Urinary bladder (tissue), 4 donors: ENCODE results near the gene BIN1. TPM values are rescaled to one million over a fixed set of nuclear protein-coding genes. Genes with fewer than 3 reads are reported as not detected.

Experiments
- DNase-seq: peaks from one replicate; pipeline ENCODE4 v3.0.0-alpha.2; 2015; ENCODE audit errors: extremely low spot score
- H3K27ac ChIP-seq: one replicate; pipeline ENCODE4 v1.5.1; 2013; ENCODE audit warnings: low read depth, mild to moderate bottlenecking, moderate library complexity
- H3K36me3 ChIP-seq: one replicate; pipeline ENCODE4 v1.6.1; 2013; ENCODE audit warnings: mild to moderate bottlenecking, moderate library complexity; ENCODE audit not compliant: insufficient read depth
- H3K4me1 ChIP-seq: one replicate; pipeline ENCODE4 v1.6.1; 2013; ENCODE audit warnings: mild to moderate bottlenecking, moderate library complexity; ENCODE audit not compliant: insufficient read depth
- H3K4me3 ChIP-seq: one replicate; pipeline ENCODE4 v1.5.1; 2013; ENCODE audit warnings: low read depth, low read length
- WGBS: extraction: QIAGEN DNeasy Blood & Tissue Kit; methylation state at CpG from one replicate; pipeline ENCODE4 v1.1.7; 2013; 5-methylcytosine and 5-hydroxymethylcytosine counted together
- polyA plus RNA-seq: library from polyadenylated mRNA; stranded (reverse); fragments of 200-250 nt; gene quantifications from one replicate; pipeline ENCODE4 v1.2.3, GENCODE V29; 2013
- total RNA-seq: library from RNA; depleted of rRNA; stranded (reverse); fragments of >200 nt; gene quantifications from one replicate; pipeline ENCODE4 v1.2.3, GENCODE V29; 2014
- donor health status: healthy with polysubstance abuse.
- donor health status: healthy.

Gene BIN1
- total and polyA plus RNA-seq, 2 donors, result 72.9 to 149 TPM

DNA sequence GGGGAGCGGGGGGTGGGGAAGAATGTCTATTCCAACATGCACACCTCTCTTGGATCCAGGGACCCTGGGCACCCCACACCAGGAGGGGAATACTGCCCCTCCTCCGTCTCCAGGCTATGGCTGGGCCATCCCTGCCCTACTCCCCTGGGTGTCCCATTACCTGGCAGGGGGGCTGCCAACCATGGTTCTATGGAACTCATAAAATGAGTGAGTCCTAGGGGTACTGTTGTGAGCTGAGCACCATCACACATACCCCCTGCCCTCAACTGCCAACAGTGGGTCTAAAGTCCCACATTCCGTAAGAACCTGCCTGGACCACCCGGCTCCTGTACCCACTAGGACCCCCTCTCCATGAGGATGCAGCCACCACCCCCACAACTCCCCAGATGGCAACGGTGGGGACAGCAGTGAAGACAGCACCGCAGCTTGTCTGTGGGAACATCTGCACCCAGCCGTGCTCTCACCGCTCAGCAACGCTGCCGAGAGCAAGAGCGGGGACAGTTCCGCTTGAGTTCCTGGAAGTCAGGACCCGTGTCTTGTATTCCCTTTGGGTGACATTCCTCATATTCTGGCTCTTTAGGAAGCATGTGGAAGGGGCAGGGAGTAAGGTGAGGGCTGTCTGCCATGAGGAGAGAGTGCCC is 41.5 kb downstream of the BIN1 start:
- Histone ChIP-seq H3K36me3 (no peaks in the 10 kb centered on the region), H3K4me1 (no peaks in the 10 kb centered on the region), H3K4me3 (no peak overlapping the region), H3K27ac (peak overlapping the region; percentile 31)
- DNase-seq, result no peak
- 85% methylated on average over 13 of the region's 13 CpGs for WGBS

DNA sequence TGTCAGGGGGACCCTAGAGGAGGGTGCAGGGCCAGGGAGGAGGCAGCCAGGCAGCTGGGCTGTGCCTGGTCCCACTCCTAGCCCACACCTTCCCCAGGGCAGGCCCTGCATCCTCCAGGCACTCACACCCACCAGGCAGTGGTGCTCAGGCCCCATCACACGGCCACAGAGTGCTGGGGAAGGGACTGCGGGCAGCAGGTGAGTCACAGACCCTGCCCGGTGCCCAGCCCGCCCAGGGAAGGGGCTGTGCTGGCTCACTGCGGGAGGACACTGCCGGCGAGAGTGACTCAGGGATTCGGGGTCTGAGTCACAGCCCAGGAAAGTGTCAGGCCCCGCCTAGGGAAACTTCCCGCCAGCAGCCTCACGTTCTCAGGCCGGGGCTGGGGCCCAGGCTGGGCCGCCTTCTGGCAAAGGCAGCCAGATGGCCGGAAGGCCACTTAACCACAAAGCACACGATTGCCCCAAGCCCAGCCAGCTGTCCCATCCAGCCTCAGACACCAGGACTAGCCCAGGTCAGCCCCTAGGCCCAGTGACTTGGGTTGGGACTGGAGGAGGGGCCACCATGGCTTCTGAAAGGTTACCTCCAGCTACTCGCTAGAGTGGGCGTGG is 42.2 kb downstream of the BIN1 start:
- Histone ChIP-seq H3K27ac (peak overlapping the region; percentile 60), H3K4me3 (no peak overlapping the region), H3K36me3 (no peaks in the 10 kb centered on the region), H3K4me1 (no peaks in the 10 kb centered on the region)
- WGBS, result 6% methylated on average over 17 of the region's 17 CpGs
- peak; percentile 68 for DNase-seq

DNA sequence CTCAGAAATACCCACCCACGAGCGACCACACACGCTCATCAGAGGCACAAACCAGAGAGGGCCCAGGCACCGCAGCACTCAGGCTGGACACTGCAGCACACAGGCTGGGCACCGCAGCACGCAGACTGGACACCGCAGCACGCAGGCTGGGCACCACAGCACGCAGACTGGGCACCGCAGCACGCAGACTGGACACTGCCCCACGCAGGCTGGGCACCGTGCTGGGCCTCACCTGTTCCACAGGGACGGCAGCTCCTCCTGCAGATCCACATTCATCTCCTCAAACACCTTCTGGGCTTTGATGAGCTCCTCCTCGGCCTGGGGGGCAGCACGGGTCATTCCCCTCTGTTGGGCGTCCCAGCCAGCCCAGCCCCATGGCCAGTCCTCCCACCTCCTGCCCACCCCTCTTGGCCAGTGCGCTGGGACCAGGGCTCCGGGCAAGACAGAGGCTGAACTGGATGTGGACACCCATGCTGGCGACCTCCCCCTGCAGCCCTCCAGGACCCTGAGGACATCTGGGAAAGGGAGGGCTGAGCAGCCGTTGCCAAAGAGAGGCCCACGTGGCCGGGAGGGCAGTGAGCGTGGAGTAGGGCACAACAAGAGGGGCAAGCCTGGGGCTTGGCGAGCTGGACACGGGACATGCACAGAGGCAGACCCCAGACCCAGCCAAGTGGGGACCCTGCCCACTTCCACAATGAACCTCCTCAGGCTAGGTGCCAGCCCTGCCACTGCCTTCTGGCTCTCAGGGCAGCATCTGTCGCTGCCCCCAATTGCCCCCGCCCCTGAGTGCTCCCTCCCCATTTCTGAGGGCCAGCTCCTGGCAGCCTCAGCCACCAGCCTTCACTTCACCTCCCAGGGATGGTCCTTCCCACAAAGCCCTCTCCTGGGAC is 43.0 kb downstream of the BIN1 start:
- H3K36me3 ChIP-seq, result no peaks in the 10 kb centered on the region
- no peak for DNase-seq
- no peak overlapping the region for H3K4me3 ChIP-seq
- 85% methylated on average over 28 of the region's 28 CpGs for WGBS
- H3K27ac ChIP-seq, result peak overlapping the region; percentile 60
- H3K4me1 ChIP-seq, result no peaks in the 10 kb centered on the region

DNA sequence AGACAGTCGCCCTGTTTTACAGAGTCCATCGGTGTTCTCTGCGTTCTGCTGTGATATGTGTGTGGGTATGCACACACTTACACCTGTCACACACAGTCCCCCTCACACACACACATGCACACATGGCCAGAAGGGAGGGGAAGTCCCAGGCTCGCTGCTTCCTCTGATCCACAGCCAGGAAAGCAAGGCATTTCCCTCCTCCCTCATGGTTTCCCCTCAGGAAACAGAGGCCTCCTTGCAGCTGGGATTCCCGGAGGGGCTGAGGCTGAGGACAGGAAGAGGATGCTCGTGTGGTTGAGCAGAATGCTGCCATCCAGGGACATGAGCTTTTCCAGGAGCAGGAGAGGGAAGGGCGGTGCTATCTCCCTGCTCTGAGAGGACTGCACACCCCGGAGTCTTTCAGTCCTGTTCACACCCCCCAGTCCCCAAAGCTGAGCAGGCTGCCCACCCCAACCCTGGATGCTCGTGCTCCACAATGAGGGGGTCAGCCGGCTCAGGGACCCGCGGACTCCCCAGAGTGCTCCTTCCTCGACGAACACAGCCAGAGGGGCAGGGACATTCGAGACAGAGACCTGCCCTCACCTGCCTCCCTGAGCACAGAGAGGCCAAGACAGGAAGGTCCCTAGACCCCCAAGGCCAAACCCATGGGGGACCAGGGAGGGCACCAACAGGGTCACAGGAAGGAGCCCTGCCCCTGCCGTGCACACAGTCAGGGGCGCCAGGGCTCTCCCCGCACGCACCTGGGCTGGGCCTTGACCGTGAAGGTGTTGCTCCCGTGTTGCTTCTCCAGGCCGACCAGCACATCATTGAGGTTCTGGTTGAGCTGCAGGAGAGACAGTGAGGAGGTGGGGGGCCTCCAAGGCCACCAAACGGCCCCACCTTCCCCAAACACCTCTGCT is 45.3 kb downstream of the BIN1 start:
- Histone ChIP-seq H3K4me1 (no peaks in the 10 kb centered on the region), H3K4me3 (no peak overlapping the region), H3K36me3 (no peaks in the 10 kb centered on the region), H3K27ac (no peak overlapping the region)
- 78% methylated on average over 23 of the region's 23 CpGs for WGBS
- DNase-seq, result no peak

DNA sequence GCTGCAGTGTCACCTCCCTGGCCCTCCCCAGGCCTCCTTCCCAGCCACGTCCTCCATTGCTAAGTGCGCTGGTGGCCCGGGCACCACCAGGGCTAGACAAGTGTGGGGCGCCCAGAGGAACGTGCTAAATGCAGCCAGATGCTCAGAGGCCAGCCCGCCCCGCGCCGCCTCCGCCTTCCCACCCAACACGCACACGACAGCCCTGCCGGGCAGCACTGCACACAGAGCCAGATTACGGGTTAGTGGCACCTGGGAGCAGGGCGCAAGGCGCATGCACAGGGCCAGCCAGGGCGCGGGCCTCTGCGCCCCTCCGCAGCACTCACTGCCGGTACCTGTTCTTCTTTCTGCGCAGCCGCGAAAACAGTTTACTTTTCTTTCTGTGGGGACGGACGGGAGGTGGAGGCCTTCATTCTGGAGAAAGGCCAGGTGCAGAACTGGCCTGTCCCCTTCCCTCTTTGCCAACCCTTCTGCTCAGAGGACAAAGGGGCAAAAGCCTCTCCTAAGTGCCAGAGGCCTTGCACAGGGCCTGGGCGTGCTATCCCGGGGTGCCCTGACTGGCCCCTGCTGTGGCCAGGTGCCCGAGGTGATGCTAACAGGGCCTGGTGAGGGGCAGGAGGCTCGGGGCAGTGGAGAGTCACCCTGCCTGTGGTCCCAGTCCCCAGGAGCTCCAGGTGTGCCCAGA is 46.5 kb downstream of the BIN1 start:
- 93% methylated on average over 30 of the region's 30 CpGs for WGBS
- H3K4me3 ChIP-seq, result no peak overlapping the region
- H3K27ac ChIP-seq, result no peak overlapping the region
- H3K36me3 ChIP-seq, result no peaks in the 10 kb centered on the region
- no peaks in the 10 kb centered on the region for H3K4me1 ChIP-seq
- no peak for DNase-seq

DNA sequence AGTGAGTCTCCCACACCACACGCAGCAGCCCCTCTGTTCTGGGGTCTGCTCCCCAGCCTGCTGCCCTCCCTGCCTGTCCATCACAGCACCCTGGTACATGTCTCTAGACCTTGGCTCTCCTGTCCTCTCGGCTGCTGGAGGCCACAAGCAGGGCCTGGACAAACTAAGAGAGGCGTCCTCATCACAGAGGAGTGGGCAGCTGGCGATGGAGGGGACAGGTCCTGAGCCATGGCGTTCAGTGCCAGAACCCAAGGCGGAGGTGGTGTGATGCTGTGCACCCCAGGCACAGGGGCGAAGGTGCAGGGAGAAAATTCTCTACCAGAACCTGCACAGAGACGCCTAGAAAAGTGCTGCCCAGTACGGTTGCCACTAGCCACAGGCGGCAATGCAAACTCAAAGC is 47.4 kb downstream of the BIN1 start:
- H3K27ac ChIP-seq, result no peak overlapping the region
- H3K4me3 ChIP-seq, result no peak overlapping the region
- 93% methylated on average over 10 of the region's 10 CpGs for WGBS
- no peaks in the 10 kb centered on the region for H3K4me1 ChIP-seq
- H3K36me3 ChIP-seq, result no peaks in the 10 kb centered on the region
- no peak for DNase-seq

DNA sequence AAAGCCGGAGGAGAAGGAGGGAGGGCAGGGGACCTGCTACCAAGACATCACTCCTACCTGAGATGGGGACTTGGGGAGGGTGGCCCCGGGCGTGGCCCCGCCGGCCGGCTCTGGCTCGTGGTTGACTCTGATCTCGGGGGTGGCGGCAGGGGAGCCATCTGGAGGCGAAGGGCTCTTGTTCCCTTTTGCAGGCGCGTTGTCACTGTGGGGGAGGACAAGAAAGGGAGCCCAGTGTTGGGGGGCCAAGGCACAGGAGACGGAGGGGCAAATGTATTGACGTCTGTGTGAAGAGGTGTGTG is 48.1 kb downstream of the BIN1 start:
- Histone ChIP-seq H3K27ac (no peak overlapping the region), H3K4me3 (no peak overlapping the region), H3K36me3 (no peaks in the 10 kb centered on the region), H3K4me1 (no peaks in the 10 kb centered on the region)
- DNase-seq, result no peak
- 82% methylated on average over 14 of the region's 14 CpGs for WGBS

DNA sequence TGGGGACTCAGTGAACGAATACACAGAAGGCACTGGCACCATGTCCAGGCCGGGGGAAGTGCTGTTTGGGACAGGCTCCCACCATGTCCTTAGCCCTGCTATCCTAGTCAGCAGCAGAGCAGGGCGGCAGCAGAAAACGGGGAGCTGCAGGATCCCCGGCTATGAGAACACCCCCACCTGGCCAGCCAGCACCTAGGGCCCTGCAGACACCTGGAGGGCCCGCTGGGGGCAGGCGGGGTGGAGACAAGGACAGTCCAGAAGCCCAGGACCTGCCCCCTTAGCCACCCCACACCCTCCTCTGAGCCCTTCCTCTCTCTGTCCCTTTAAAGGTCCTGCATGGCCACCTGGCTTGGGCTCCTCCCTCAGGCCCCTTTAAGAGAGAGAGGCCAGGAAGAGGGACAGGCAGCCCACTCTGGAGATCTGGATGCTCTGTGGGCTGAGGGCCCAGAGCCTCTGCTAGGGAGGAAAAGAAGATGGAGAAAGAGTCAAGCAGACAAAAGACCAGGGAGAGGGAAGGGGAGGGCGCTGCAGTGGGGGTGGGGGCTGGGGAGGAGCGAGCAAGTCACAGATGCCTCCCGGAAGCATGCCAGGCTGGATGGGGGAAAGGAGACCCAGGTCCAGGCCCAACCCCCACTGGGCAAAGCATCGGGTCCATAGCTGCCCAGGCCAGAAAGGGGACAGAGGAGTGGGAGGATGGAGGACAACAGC is 48.6 kb downstream of the BIN1 start:
- Histone ChIP-seq H3K27ac (no peak overlapping the region), H3K36me3 (no peaks in the 10 kb centered on the region), H3K4me3 (no peak overlapping the region), H3K4me1 (no peaks in the 10 kb centered on the region)
- 79% methylated on average over 11 of the region's 11 CpGs for WGBS
- DNase-seq, result no peak

DNA sequence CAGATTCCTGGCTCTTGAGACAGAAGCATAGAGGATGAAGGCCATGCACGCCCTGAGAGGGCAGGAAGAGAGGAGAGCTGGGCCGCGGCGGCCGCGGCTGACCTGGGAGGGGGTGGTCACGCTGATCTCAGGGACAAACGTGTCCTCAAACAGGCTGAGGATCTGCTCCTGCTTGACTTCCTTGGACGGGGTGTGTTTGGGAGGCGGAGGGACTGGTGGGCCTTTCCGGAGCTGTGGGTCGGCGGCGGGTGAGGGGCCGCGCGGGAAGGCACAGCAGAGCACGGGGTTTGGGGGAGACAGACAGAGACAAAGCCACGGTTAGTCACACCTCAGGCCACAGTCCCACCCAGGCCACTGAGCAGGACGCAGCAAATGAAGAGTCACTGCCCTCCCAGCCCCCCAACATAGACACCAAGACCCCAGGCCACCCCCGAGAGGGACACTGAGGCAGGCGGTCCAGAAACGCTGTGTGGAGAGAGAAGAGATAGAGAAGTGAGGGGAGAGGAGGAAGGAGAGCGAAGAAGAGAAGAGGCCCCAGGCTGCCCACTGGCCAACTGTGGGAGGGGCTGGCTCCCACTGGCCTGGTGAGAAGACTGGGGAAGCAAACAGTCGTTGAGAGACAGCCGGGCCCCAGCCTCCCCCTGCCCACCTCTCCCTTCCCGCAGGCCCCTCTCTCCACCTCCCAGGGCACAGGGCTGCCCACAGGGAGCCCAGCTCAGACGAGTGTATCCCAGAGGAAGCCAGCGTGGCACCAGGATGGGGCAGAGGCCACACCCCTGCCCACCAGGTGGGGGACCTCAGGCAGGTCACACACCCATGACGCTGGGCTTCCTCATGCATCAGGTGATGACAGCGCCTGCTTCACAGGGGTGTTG is 49.3 kb downstream of the BIN1 start:
- no peaks in the 10 kb centered on the region for H3K4me1 ChIP-seq
- WGBS, result 89% methylated on average over 31 of the region's 31 CpGs
- no peak overlapping the region for H3K4me3 ChIP-seq
- no peaks in the 10 kb centered on the region for H3K36me3 ChIP-seq
- DNase-seq, result no peak
- H3K27ac ChIP-seq, result no peak overlapping the region

DNA sequence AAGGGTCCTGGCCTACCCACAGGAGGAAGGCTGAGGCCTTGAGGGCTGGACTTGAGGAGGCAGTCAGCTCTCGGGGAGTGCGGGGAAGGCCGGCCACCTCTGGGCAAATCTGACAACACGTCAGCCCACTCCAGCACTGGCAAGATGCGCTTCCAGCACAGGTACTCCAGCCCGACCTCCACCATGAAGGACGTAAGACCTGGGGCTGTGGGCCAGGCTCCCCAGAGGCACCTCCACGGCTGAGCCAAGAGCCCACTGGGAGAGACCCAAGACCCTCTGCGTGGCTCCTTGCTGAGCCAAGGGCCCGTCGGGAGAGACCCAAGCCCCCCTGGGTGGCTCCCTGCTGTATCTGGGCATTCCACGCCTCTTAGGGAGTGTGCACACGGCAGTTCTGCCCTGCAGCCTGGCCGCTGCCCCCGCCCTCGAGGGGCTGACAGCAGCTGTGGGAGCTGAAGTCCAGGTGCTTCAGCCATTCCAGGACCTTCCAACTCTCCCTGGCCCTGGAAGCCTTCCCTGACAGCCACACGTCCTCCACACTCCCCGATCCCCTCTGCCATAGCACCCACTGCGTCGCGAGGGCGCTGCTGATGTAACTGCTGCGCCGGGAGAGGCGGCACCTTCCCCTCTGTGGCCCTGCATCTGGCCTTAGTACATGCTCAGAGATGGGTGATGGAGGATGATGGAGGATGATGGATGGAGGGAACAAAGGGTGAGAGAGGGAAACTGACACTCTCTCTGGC is 50.2 kb downstream of the BIN1 start:
- Histone ChIP-seq H3K27ac (no peak overlapping the region), H3K4me1 (no peaks in the 10 kb centered on the region), H3K4me3 (no peak overlapping the region), H3K36me3 (no peaks in the 10 kb centered on the region)
- DNase-seq, result no peak
- WGBS, result 90% methylated on average over 25 of the region's 25 CpGs

DNA sequence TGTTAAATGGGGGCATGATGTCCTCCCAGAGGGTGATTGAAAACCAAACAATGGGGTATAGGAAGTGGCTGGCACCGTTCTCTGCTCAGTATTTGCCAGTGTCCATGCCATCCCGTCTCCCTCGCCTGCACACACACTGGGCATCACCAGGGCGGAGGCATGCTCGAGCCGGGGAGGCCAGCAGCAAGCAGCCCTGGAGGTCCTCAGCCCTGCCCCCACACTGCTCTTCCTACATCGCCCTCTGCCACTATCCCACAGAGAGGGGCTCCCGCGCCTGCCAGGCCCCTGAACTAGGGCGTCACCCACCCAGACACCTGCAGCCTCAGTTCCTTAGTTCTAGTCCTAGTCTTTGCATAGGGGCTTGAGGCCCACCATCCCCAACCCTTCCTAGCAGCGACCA is 50.9 kb downstream of the BIN1 start:
- DNase-seq, result no peak
- no peaks in the 10 kb centered on the region for H3K36me3 ChIP-seq
- no peak overlapping the region for H3K4me3 ChIP-seq
- H3K4me1 ChIP-seq, result no peaks in the 10 kb centered on the region
- 92% methylated on average over 11 of the region's 11 CpGs for WGBS
- no peak overlapping the region for H3K27ac ChIP-seq
